Vagina (tissue), 2 donors: ENCODE data around the gene RBM44. TPM values are rescaled to one million over a fixed set of nuclear protein-coding genes. Genes with fewer than 3 reads are reported as not detected.

Experiments
- DNase-seq, 2 donors: peaks; one replicate each; pipeline ENCODE4 v3.0.0-alpha.2; 2017; ENCODE audit errors: extremely low spot score in 2 of 2
- H3K27ac ChIP-seq: fragments of 200-600 bp; sonication (generic); one replicate; pipeline ENCODE4 v1.5.1; 2019
- H3K27me3 ChIP-seq: fragments of 200-600 bp; sonication (generic); one replicate; pipeline ENCODE4 v1.5.1; 2019
- H3K36me3 ChIP-seq, 2 donors: fragments of 200-600 bp; sonication (generic); one replicate each; pipeline ENCODE4 v1.5.1; 2017 to 2019
- H3K4me1 ChIP-seq: fragments of 200-600 bp; sonication (generic); one replicate; pipeline ENCODE4 v1.5.1; 2019
- H3K4me3 ChIP-seq, 2 donors: fragments of 200-600 bp; sonication (generic); 1 replicate in 1 of 2; 2 replicates in 1 of 2; pipeline ENCODE4 v1.5.1; 2016 to 2019
- H3K9me3 ChIP-seq: fragments of 200-600 bp; sonication (generic); one replicate; pipeline ENCODE4 v1.5.1; 2019
- POLR2A ChIP-seq, 2 donors: fragments of 450-650 bp; IDR thresholded peaks; one replicate each; pipeline ENCODE4 v1.6.1; 2017; ENCODE audit warnings: antibody characterized with exemption in 2 of 2, mild to moderate bottlenecking in 2 of 2, moderate library complexity in 2 of 2
- POLR2AphosphoS5 ChIP-seq, 2 donors: sonication (generic); formaldehyde crosslinking; IDR thresholded peaks; one replicate each; pipeline ENCODE4 v1.9.0; 2017; ENCODE audit warnings: antibody characterized with exemption in 2 of 2, mild to moderate bottlenecking in 2 of 2, low read depth in 1 of 2; ENCODE audit not compliant: insufficient read depth in 1 of 2
- intact Hi-C: fragments of 100-400 bp; cut with DNase I; formaldehyde crosslinking; loops from one replicate; pipeline ENCODE4 v1.15.1; 2023
- total RNA-seq: library from RNA; depleted of rRNA; stranded (reverse); fragments of >200 nt; gene quantifications from one replicate; pipeline ENCODE4 v1.2.3, GENCODE V29; 2016
- TF ChIP-seq, protein P1 (sequence below), 3 experiments: fragments of 450-650 bp in 2 of 3; fragments of 200-600 bp in 1 of 3; sonication (generic) in 1 of 3; IDR thresholded peaks; one replicate each; pipeline ENCODE4 v1.5.1; 2017 to 2019; ENCODE audit warnings: antibody characterized with exemption in 3 of 3, mild to moderate bottlenecking in 2 of 3, moderate library complexity in 2 of 3

RBM44 gene
- total RNA-seq, 1 donor from 2014 or later, result 0.98 TPM

DNA sequence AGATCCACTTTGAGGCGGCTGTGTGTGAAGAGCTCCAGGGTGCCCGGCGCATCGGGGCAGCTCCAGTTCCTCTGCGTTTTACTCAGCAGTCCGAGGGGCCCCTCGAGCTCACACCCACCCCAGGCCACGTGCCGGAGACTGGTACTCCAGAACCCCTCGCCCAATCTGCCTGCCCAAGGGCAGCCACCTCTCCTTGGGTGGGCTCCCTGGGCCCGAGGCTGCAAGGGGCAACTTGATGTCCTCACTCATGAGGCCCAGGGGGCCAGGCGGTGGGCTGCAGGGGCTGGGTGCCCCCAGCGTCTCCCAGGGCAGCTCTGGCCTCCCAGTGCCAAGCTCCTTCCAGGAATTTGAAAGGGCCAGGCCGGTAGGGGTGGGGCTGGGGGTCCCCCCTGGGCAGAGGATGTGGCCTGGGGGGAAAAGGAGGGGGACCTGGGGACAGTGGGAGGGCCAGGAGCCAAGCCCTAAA is 77.5 kb downstream of the RBM44 start:
- no peak for DNase-seq
- TF ChIP-seq POLR2AphosphoS5 (IDR thresholded peaks at IDR 0.05; ENCODE audit: insufficient read depth in 1 of 2, low read depth in 1 of 2), result no peak
- TF ChIP-seq, protein P1, sequence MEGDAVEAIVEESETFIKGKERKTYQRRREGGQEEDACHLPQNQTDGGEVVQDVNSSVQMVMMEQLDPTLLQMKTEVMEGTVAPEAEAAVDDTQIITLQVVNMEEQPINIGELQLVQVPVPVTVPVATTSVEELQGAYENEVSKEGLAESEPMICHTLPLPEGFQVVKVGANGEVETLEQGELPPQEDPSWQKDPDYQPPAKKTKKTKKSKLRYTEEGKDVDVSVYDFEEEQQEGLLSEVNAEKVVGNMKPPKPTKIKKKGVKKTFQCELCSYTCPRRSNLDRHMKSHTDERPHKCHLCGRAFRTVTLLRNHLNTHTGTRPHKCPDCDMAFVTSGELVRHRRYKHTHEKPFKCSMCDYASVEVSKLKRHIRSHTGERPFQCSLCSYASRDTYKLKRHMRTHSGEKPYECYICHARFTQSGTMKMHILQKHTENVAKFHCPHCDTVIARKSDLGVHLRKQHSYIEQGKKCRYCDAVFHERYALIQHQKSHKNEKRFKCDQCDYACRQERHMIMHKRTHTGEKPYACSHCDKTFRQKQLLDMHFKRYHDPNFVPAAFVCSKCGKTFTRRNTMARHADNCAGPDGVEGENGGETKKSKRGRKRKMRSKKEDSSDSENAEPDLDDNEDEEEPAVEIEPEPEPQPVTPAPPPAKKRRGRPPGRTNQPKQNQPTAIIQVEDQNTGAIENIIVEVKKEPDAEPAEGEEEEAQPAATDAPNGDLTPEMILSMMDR (IDR thresholded peaks at IDR 0.05), result no peak
- intact Hi-C loops, result no loop called here
- Histone ChIP-seq H3K27me3 (no peaks in the 10 kb centered on the region), H3K27ac (no peak overlapping the region), H3K36me3 (no peaks in the 10 kb centered on the region), H3K4me3 (no peak overlapping the region), H3K4me1 (peaks cover 50% of the 10 kb centered on the region), H3K9me3 (no peaks in the 10 kb centered on the region)

DNA sequence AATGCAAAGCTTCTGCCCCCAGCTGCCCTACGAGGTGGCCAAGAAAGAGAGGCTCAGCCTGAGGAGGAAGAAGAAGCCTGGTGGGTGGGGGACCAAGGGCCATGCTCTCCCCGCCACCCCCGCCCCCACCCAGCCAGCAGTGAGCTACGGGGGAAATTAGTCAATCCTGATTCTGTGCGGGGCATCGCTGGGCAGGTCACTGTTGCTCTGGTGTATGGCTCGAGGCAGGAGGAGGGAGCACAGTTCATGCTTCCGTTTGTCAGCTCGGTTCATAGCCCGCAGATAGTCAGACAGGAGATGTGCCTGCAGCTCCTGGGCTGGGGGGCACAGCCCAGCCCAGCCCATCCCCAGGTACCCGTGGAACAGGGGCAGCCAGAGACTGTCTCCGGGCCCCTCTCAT is 78.0 kb downstream of the RBM44 start:
- Histone ChIP-seq H3K4me3 (no peak overlapping the region), H3K9me3 (no peaks in the 10 kb centered on the region), H3K27me3 (no peaks in the 10 kb centered on the region), H3K4me1 (peaks cover 46% of the 10 kb centered on the region), H3K27ac (no peak overlapping the region), H3K36me3 (no peaks in the 10 kb centered on the region)
- no peak for DNase-seq
- TF ChIP-seq POLR2AphosphoS5 (IDR thresholded peaks at IDR 0.05; ENCODE audit: insufficient read depth in 1 of 2, low read depth in 1 of 2) (no peak), POLR2A (IDR thresholded peaks at IDR 0.05) (no peak)
- TF ChIP-seq, protein P1 (IDR thresholded peaks at IDR 0.05), result no peak
- intact Hi-C loops, result no loop called here

DNA sequence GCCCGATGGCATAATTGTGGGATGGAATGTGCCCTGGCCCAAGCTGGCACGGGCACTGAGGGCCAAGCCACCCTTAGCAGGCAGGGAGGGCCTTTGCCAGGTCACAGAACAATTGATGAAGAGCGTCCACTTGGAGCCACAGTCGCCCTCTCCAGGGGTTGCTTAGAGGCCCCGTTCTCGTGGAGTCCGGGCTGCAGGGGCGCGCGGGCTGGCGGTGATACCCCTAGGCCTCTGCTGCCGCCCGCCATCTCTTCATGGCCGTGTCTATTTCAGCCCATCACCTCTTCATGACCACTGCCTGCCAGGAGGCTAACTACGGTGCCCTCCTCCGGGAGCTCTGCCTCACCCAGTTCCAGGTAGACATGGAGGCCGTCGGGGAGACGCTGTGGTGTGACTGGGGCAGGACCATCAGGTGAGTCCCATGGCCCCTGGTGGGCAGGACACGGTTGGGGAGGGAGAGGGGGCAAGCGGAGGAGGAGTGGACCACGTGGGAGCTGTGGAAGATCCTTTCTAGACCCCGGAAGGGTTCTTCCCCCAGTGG is 78.4 kb downstream of the RBM44 start:
- H3K4me3 ChIP-seq, result no peak overlapping the region
- no peaks in the 10 kb centered on the region for H3K36me3 ChIP-seq
- no peaks in the 10 kb centered on the region for H3K27me3 ChIP-seq
- DNase-seq, result no peak
- no peaks in the 10 kb centered on the region for H3K9me3 ChIP-seq
- TF ChIP-seq POLR2A (IDR thresholded peaks at IDR 0.05), result no peak
- TF ChIP-seq, protein P1 (IDR thresholded peaks at IDR 0.05), result no peak
- TF ChIP-seq POLR2AphosphoS5 (IDR thresholded peaks at IDR 0.05; ENCODE audit: insufficient read depth in 1 of 2, low read depth in 1 of 2), result no peak
- no peak overlapping the region for H3K27ac ChIP-seq
- intact Hi-C loops, result no loop called here
- peaks cover 42% of the 10 kb centered on the region for H3K4me1 ChIP-seq

DNA sequence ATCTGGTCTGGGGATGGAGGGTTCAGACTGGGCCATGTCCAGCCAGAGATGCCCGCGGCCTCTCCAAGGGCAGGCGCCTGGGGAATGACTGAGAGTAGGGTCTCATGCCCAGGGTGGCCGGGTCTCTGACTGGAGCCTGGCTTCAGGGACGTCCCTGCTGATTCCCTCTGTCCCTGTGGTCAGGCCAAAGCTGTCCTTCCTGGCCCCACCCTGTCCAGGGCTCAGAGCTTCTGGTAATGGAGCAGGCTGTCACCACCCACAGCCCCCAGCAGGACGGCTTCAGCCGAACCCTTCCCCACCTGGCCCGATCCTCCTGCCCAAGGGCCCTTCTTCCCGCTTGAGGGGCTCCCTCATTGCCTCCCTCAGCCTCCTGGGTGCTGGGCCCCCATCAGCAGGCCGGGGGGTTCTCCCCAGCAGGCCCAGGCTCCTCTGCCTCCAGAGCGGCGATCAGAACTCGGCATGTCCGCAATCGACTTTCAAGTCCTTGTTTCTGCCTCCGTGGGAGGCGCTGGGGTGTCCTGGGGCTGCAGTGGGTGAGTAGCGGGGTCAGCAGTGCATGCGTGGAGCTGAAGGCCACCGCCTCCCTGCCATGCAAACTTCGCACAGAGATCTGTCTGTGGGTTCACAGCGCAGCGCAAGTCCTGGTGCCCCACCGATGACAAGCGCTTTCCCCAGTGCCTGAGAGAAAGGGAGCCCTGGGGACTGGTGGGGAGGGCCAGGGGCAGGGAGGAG is 79.2 kb downstream of the RBM44 start:
- peak overlapping the region; percentile 54 for H3K27ac ChIP-seq
- no peak overlapping the region for H3K4me3 ChIP-seq
- no peak for DNase-seq
- intact Hi-C loops, result no loop called here
- H3K4me1 ChIP-seq, result peaks cover 38% of the 10 kb centered on the region
- TF ChIP-seq, protein P1 (IDR thresholded peaks at IDR 0.05), result no peak
- TF ChIP-seq POLR2AphosphoS5 (IDR thresholded peaks at IDR 0.05; ENCODE audit: insufficient read depth in 1 of 2, low read depth in 1 of 2), result no peak
- no peak for TF ChIP-seq POLR2A (IDR thresholded peaks at IDR 0.05)
- H3K9me3 ChIP-seq, result no peaks in the 10 kb centered on the region
- no peaks in the 10 kb centered on the region for H3K36me3 ChIP-seq
- no peaks in the 10 kb centered on the region for H3K27me3 ChIP-seq
